ENCODE data around the gene ZNF491.
A peak's percentile ranks its signal among the peaks of the same experiment; 100 is the strongest.
"Not testable (repeated sequence)": the region's sequence is repeated elsewhere in the genome, so short reads cannot be mapped to it uniquely, and the experiment has no call there.

The ZNF491 gene

DNA sequence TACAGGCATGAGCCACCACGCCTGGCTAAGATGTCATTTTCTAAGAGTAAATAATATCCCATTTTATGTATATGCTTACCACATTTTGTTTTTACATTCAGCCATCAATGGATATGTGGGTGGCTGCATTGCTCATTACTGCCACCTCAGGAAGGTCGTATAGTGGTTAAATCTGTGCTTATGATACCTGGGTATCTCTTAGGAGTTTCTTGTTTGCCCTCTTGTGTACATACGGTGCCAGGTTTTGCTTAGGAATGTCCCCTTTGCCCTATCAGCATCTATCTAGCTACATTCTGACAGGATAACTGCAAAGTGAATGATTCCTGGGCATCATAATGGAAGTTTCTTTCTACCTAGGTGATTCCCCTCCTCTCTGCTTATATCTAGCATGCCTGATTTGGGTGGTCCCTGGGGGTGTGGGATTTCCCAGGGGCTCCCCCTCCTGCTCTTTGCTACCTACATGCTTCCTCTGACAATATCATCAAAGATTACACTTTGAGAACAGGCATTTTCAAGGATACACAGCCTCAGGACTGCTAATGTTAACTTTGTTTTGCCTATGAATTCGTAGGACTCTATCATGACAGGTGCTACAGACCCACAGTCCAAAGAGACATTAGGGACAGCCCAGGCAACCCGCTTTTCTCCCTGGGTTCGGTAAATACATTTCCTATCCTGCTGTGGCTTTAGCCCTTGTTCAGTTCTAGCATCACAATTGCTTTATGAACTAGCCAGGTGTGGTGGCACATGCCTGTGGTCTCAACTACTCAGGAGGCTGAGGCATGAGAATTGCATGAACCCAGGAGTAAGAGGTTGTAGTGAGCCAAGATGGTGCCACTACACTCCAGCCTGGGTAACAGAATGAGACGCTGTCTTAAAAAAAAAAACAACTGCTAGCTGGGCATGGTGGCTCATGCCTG is 30.9 kb downstream of the ZNF491 start:
- not testable (repeated sequence) for H3K4me1 ChIP-seq (ENCODE audit: insufficient read depth, low read length); H3K27me3 ChIP-seq (ENCODE audit: insufficient read depth, low read length, poor library complexity); H4K20me1 ChIP-seq (ENCODE audit: insufficient read depth, low read length); H2AFZ ChIP-seq (ENCODE audit: low read depth, low read length); H3K4me2 ChIP-seq (ENCODE audit: insufficient read depth, low read length); DNase-seq; H3K4me3 ChIP-seq (ENCODE audit: low read depth in 1 of 2, low read length in 2 of 2); H3K27ac ChIP-seq (ENCODE audit: low read length); ATAC-seq (ENCODE audit: insufficient read depth, low read depth); H3K79me2 ChIP-seq (ENCODE audit: insufficient read depth, low read length); H3K9ac ChIP-seq (ENCODE audit: low read depth, low read length)
- TF ChIP-seq, protein P1, sequence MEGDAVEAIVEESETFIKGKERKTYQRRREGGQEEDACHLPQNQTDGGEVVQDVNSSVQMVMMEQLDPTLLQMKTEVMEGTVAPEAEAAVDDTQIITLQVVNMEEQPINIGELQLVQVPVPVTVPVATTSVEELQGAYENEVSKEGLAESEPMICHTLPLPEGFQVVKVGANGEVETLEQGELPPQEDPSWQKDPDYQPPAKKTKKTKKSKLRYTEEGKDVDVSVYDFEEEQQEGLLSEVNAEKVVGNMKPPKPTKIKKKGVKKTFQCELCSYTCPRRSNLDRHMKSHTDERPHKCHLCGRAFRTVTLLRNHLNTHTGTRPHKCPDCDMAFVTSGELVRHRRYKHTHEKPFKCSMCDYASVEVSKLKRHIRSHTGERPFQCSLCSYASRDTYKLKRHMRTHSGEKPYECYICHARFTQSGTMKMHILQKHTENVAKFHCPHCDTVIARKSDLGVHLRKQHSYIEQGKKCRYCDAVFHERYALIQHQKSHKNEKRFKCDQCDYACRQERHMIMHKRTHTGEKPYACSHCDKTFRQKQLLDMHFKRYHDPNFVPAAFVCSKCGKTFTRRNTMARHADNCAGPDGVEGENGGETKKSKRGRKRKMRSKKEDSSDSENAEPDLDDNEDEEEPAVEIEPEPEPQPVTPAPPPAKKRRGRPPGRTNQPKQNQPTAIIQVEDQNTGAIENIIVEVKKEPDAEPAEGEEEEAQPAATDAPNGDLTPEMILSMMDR (IDR thresholded peaks at IDR 0.05; ENCODE audit: borderline replicate concordance, extremely low read depth, low read length, poor library complexity, severe bottlenecking): peak; percentile 38
- peaks cover 24% of the 10 kb centered on the region for H3K9me3 ChIP-seq (ENCODE audit: insufficient read depth, low read length, severe bottlenecking)
- H3K36me3 ChIP-seq (ENCODE audit: insufficient read depth, low read length): peaks cover 53% of the 10 kb centered on the region

DNA sequence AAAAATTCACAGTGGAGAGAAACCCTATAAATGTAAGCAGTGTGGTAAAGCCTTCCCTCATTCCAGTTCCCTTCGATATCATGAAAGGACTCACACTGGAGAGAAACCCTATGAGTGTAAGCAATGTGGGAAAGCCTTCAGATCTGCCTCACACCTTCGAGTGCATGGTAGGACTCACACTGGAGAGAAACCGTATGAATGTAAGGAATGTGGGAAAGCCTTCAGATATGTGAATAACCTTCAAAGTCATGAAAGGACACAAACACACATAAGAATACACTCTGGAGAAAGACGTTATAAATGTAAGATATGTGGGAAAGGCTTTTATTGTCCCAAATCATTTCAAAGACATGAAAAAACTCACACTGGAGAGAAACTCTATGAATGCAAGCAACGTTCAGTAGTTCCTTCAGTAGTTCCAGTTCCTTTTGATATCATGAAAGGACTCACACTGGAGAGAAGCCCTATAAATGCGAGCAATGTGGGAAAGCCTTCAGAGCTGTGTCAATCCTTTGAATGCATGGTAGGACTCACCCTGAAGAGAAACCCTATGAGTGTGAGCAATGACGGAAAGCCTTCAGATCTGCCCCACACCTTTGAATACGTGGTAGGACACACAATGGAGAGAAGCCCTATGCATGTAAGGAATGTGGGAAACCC is 34.1 kb downstream of the ZNF491 start:
- Histone ChIP-seq H3K27me3 (ENCODE audit: insufficient read depth, low read length, poor library complexity) (no peaks in the 10 kb centered on the region), H3K36me3 (ENCODE audit: insufficient read depth, low read length) (peaks cover 53% of the 10 kb centered on the region), H4K20me1 (ENCODE audit: insufficient read depth, low read length) (no peaks in the 10 kb centered on the region), H3K27ac (ENCODE audit: low read length) (no peak overlapping the region), H3K4me3 (ENCODE audit: low read depth in 1 of 2, low read length in 2 of 2) (no peak overlapping the region), H3K4me2 (ENCODE audit: insufficient read depth, low read length) (no peak overlapping the region), H3K4me1 (ENCODE audit: insufficient read depth, low read length) (no peaks in the 10 kb centered on the region), H2AFZ (ENCODE audit: low read depth, low read length) (no peak overlapping the region), H3K79me2 (ENCODE audit: insufficient read depth, low read length) (peaks cover 7% of the 10 kb centered on the region; the same call in 1 of the 2 replicates), H3K9ac (ENCODE audit: low read depth, low read length) (no peak overlapping the region), H3K9me3 (ENCODE audit: insufficient read depth, low read length, severe bottlenecking) (peaks cover 24% of the 10 kb centered on the region)
- ATAC-seq (ENCODE audit: insufficient read depth, low read depth): no peak
- TF ChIP-seq EZH2 (IDR thresholded peaks at IDR 0.05; ENCODE audit: borderline replicate concordance, low read depth, low read length, severe bottlenecking): no peak
- TF ChIP-seq, protein P1 (IDR thresholded peaks at IDR 0.05; ENCODE audit: borderline replicate concordance, extremely low read depth, low read length, poor library complexity, severe bottlenecking): no peak
- no peak for DNase-seq

DNA sequence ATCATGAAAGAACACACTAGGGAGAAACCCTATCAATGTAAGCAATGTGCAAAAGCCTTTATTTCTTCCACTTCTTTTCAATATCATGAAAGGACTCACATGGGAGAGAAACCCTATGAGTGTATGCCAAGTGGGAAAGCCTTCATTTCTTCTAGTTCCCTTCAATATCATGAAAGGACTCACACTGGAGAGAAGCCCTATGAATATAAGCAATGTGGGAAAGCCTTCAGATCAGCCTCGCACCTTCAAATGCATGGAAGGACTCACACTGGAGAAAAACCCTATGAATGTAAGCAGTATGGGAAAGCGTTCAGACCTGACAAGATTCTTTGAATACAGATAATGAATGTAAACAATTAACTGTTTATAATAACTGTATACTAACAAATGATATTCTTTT is 35.2 kb downstream of the ZNF491 start:
- no peak overlapping the region for H3K9ac ChIP-seq (ENCODE audit: low read depth, low read length)
- H3K4me2 ChIP-seq (ENCODE audit: insufficient read depth, low read length): no peak overlapping the region
- DNase-seq (no peak), ATAC-seq (ENCODE audit: insufficient read depth, low read depth) (no peak)
- H3K9me3 ChIP-seq (ENCODE audit: insufficient read depth, low read length, severe bottlenecking): peaks cover 24% of the 10 kb centered on the region
- no peaks in the 10 kb centered on the region for H3K27me3 ChIP-seq (ENCODE audit: insufficient read depth, low read length, poor library complexity)
- no peaks in the 10 kb centered on the region for H4K20me1 ChIP-seq (ENCODE audit: insufficient read depth, low read length)
- no peak overlapping the region for H2AFZ ChIP-seq (ENCODE audit: low read depth, low read length)
- H3K79me2 ChIP-seq (ENCODE audit: insufficient read depth, low read length): no peaks in the 10 kb centered on the region
- no peaks in the 10 kb centered on the region for H3K4me1 ChIP-seq (ENCODE audit: insufficient read depth, low read length)
- no peak for TF ChIP-seq EZH2 (IDR thresholded peaks at IDR 0.05; ENCODE audit: borderline replicate concordance, low read depth, low read length, severe bottlenecking)
- TF ChIP-seq, protein P1 (IDR thresholded peaks at IDR 0.05; ENCODE audit: borderline replicate concordance, extremely low read depth, low read length, poor library complexity, severe bottlenecking): no peak
- H3K27ac ChIP-seq (ENCODE audit: low read length): no peak overlapping the region
- peaks cover 47% of the 10 kb centered on the region for H3K36me3 ChIP-seq (ENCODE audit: insufficient read depth, low read length)
- no peak overlapping the region for H3K4me3 ChIP-seq (ENCODE audit: low read depth in 1 of 2, low read length in 2 of 2)

DNA sequence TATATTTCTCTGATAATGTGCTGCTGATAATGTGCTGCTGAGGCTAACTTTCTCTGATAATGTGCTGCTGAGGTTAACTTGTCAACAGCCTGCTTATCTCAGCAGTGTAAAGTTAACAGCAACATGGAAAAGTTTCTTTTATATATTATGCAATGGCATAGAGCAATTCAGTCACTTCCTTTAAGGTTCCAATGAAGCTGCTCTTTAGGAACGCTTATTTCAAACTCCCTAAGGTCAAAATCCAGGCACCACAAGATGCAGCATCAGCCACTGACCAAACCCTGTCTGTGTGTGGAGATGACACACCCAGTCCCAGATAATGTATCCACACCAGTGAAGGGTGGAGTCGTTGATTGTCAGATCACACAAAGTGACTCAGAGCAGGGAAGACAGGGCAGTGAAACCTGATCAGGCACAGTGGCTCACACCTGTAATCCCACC is 37.3 kb downstream of the ZNF491 start:
- H3K4me3 ChIP-seq (ENCODE audit: low read depth in 1 of 2, low read length in 2 of 2); H4K20me1 ChIP-seq (ENCODE audit: insufficient read depth, low read length); H3K4me2 ChIP-seq (ENCODE audit: insufficient read depth, low read length); ATAC-seq (ENCODE audit: insufficient read depth, low read depth); H3K9ac ChIP-seq (ENCODE audit: low read depth, low read length); H3K27me3 ChIP-seq (ENCODE audit: insufficient read depth, low read length, poor library complexity); H3K27ac ChIP-seq (ENCODE audit: low read length); H3K79me2 ChIP-seq (ENCODE audit: insufficient read depth, low read length); H3K4me1 ChIP-seq (ENCODE audit: insufficient read depth, low read length); H2AFZ ChIP-seq (ENCODE audit: low read depth, low read length); DNase-seq: not testable (repeated sequence)
- H3K36me3 ChIP-seq (ENCODE audit: insufficient read depth, low read length): peaks cover 34% of the 10 kb centered on the region
- peaks cover 24% of the 10 kb centered on the region for H3K9me3 ChIP-seq (ENCODE audit: insufficient read depth, low read length, severe bottlenecking)
